Measurements from ENCODE around the gene CFAP100.

CFAP100 gene

DNA sequence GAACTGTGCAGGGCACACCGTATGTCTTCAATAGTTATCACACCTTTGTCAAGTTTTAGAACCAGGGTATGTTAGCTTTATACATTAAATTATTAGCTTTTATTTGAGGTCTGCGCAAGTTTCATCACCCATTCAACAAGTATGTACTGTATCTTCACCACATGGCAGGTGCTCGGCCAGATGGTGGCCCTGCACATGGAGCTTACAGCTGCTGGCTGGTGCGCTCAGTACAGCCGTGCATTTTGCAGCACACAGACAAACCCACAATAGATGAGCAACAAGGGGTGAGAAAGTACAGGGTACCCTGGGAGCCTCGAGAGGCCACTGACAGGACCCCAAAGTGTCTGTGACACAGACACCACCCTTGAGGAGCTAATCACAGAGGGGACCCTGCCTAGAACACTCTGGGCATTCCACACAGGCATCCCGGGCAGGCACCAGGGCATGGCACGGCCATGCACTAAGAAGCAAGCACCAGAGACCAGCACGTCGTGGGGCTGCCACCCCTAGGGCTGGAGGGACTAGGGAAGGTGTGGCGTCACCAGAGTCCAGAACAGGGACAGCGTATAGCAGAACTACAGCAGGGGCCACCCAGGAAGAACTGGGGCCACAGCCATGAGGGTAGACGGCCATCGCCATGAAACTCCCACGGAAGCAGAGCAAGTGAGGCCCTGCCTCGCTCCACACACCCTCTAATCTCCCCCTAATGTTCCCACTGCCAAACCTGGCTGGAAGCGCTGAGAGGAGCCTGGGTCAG, 53.6 kb downstream of the CFAP100 start:
- TF ChIP-seq, protein P1, sequence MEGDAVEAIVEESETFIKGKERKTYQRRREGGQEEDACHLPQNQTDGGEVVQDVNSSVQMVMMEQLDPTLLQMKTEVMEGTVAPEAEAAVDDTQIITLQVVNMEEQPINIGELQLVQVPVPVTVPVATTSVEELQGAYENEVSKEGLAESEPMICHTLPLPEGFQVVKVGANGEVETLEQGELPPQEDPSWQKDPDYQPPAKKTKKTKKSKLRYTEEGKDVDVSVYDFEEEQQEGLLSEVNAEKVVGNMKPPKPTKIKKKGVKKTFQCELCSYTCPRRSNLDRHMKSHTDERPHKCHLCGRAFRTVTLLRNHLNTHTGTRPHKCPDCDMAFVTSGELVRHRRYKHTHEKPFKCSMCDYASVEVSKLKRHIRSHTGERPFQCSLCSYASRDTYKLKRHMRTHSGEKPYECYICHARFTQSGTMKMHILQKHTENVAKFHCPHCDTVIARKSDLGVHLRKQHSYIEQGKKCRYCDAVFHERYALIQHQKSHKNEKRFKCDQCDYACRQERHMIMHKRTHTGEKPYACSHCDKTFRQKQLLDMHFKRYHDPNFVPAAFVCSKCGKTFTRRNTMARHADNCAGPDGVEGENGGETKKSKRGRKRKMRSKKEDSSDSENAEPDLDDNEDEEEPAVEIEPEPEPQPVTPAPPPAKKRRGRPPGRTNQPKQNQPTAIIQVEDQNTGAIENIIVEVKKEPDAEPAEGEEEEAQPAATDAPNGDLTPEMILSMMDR (IDR thresholded peaks at IDR 0.05) = no peak
- TF ChIP-seq ZFX (IDR thresholded peaks at IDR 0.05; ENCODE audit: borderline replicate concordance) = no peak

GRCh38 chr3:126448893-126449180, 54.1 kb downstream of the CFAP100 start:
- no peak overlapping the region for H3K27ac ChIP-seq
- TF ChIP-seq ZFX (IDR thresholded peaks at IDR 0.05; ENCODE audit: borderline replicate concordance) = no peak
- TF ChIP-seq, protein P1 (IDR thresholded peaks at IDR 0.05) = no peak

More for the DNA sequence above, 53.6 kb downstream of the CFAP100 start:
- H3K27ac ChIP-seq = no peak overlapping the region

- TF ChIP-seq, protein P1 (IDR thresholded peaks at IDR 0.05) = no peak
- TF ChIP-seq ZFX (IDR thresholded peaks at IDR 0.05; ENCODE audit: borderline replicate concordance) = no peak
- no peak overlapping the region for H3K27ac ChIP-seq
These were observed 54.9 kb downstream of the CFAP100 start for GRCh38 chr3:126449621-126450051.

DNA sequence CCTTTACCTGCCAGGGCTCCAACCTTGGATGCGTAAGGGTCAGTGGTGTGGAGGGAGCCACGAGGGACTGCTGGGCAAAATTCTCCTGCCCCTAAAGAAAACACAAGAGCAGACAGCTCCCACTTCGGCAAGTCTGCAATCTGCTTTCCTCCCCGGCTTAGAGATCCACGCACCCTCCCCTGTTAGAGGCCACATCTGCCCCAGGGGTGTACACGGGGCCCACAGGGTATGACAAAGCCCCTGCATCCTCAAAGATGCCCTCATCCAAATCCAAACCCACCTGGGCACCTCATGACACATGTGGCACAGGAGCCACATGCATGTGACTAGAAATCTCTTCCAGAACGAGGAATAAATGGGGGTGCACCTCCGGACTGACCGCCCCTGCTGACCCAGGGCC, 55.5 kb downstream of the CFAP100 start:
- TF ChIP-seq, protein P1 (IDR thresholded peaks at IDR 0.05) = no peak
- no peak for TF ChIP-seq ZFX (IDR thresholded peaks at IDR 0.05; ENCODE audit: borderline replicate concordance)
- no peak overlapping the region for H3K27ac ChIP-seq

GRCh38 chr3:126450744-126451143, 56.0 kb downstream of the CFAP100 start:
- no peak overlapping the region for H3K27ac ChIP-seq
- no peak for TF ChIP-seq ZFX (IDR thresholded peaks at IDR 0.05; ENCODE audit: borderline replicate concordance)

GRCh38 chr3:126451511-126451910, 56.8 kb downstream of the CFAP100 start:
- no peak overlapping the region for H3K27ac ChIP-seq
- TF ChIP-seq, protein P1 (IDR thresholded peaks at IDR 0.05) = no peak
- TF ChIP-seq ZFX (IDR thresholded peaks at IDR 0.05; ENCODE audit: borderline replicate concordance) = no peak

- no peak overlapping the region for H3K27ac ChIP-seq
- TF ChIP-seq, protein P1 (IDR thresholded peaks at IDR 0.05) = no peak
- TF ChIP-seq ZFX (IDR thresholded peaks at IDR 0.05; ENCODE audit: borderline replicate concordance) = no peak
These were observed 57.5 kb downstream of the CFAP100 start for GRCh38 chr3:126452213-126452612.

GRCh38 chr3:126454025-126454424, 59.3 kb downstream of the CFAP100 start:
- H3K27ac ChIP-seq = no peak overlapping the region
- TF ChIP-seq ZFX (IDR thresholded peaks at IDR 0.05; ENCODE audit: borderline replicate concordance) = no peak
- TF ChIP-seq, protein P1 (IDR thresholded peaks at IDR 0.05) = no peak
